ENCODE measurements around the gene DBNDD2. TPM values are rescaled to one million over a fixed set of nuclear protein-coding genes. Genes with fewer than 3 reads are reported as not detected.

DBNDD2 gene
- total RNA-seq, 4 donors from 2014 or later: 14.1 to 39.3 (median 32.2) TPM

DNA sequence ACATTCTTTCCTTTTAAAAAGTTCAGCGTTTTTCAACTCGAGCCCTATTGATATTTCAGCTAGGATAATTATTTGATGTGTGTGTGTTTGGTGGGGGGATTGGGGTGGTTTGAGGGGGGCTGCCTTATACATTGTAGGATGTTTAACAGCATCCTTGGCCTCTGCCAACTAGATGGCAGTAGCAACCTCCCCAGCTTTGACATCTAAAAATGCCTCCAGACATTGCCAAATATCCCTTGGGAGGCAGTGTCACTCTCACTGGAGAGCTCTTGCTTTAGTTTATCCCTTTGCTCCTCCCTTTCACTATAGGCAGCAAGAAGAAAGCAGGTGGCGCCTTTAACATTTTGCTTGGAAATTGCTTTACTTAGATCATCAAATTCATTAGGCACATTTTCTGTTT, 15.4 kb upstream of the DBNDD2 start:
- WGBS, 2 donors: 80 to 94% methylated on average over 3 of the region's 3 CpGs
- no peaks in the 10 kb centered on the region for H3K27me3 ChIP-seq
- TF ChIP-seq, protein P1, sequence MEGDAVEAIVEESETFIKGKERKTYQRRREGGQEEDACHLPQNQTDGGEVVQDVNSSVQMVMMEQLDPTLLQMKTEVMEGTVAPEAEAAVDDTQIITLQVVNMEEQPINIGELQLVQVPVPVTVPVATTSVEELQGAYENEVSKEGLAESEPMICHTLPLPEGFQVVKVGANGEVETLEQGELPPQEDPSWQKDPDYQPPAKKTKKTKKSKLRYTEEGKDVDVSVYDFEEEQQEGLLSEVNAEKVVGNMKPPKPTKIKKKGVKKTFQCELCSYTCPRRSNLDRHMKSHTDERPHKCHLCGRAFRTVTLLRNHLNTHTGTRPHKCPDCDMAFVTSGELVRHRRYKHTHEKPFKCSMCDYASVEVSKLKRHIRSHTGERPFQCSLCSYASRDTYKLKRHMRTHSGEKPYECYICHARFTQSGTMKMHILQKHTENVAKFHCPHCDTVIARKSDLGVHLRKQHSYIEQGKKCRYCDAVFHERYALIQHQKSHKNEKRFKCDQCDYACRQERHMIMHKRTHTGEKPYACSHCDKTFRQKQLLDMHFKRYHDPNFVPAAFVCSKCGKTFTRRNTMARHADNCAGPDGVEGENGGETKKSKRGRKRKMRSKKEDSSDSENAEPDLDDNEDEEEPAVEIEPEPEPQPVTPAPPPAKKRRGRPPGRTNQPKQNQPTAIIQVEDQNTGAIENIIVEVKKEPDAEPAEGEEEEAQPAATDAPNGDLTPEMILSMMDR (IDR thresholded peaks at IDR 0.05): no peak
- no peak for TF ChIP-seq POLR2A (IDR thresholded peaks at IDR 0.05)
- DNase-seq: no peak
- no peak overlapping the region for H3K27ac ChIP-seq
- H3K4me3 ChIP-seq: no peak overlapping the region
- no peaks in the 10 kb centered on the region for H3K4me1 ChIP-seq
- intact Hi-C loops (cut with DNase I): no loop called here
- peaks cover 0 to 8% (median 0%) of the 10 kb centered on the region in 3 donors for H3K36me3 ChIP-seq
- H3K9me3 ChIP-seq: no peaks in the 10 kb centered on the region

DNA sequence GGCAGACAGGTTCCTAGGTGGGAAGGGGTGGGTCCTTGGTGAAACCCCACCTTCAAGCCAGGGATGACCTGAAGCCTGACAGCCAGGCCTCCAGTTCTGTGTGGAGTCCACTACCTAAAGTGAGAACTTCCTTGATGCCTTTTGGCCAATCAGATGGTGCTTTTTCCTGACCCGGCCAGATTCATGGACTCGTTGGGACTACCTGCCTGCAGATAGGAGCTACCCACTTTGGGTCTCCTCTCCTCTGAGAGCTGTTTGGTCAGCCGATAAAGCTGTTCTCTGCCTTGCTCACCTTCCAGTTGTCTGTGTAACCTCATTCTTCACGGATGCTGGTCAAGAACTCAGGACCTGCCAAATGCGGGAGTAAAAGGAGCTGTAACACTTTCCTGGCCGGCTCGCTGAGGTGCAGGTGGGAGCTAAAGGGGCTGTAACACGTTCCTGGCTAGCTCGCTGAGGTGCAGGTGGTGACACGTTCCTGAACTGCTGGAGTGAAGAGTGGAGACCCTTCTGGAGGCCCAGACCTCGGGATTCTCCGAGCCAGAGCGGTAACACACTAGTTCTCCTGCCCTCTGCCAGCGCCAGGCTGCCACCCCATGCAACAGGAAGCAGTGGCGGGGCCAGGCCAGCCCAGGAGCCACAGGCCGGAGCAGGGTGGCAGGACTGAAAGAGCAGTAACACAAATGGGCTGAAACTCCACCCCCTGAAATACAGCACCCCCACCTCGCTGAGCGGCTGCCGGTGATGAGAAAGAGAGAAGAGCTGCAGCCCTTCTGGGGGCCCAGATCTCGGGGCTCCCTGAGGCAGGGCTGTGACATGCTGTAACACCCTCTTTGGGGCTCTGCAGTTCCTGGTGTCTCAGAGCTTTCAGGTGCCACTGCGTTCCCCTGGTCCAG, 13.6 kb upstream of the DBNDD2 start:
- peaks cover 0 to 8% (median 0%) of the 10 kb centered on the region in 3 donors for H3K36me3 ChIP-seq
- no peak overlapping the region for H3K4me3 ChIP-seq
- 80 to 90% methylated on average over 9 to 11 of the region's 21 CpGs for WGBS, 2 donors
- no peak for TF ChIP-seq POLR2A (IDR thresholded peaks at IDR 0.05)
- TF ChIP-seq, protein P1 (IDR thresholded peaks at IDR 0.05): no peak
- H3K27me3 ChIP-seq: no peaks in the 10 kb centered on the region
- intact Hi-C loops (cut with DNase I): no loop called here
- H3K27ac ChIP-seq: no peak overlapping the region
- H3K9me3 ChIP-seq: no peaks in the 10 kb centered on the region
- DNase-seq: no peak
- H3K4me1 ChIP-seq: no peaks in the 10 kb centered on the region

DNA sequence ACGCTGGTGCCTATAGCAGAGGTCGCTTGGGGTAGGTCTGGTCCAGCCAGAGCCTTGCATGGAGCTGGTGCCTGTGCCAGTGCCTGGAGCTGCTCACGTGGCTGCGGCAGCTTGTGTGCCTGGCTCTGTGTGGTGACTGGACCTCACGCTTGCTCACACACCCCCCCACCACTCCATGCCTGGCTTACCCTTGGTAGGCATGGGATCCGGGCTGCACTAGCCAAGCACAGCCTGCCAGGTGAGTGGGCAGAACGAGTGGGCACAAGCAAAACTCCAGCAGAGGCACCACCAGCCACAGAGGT, 13.0 kb upstream of the DBNDD2 start:
- Histone ChIP-seq H3K4me3 (no peak overlapping the region), H3K4me1 (no peaks in the 10 kb centered on the region), H3K36me3 (peaks cover 0 to 8% (median 0%) of the 10 kb centered on the region in 3 donors), H3K9me3 (peaks cover 0 to under 1% (median 0%) of the 10 kb centered on the region in 3 donors), H3K27ac (no peak overlapping the region), H3K27me3 (no peaks in the 10 kb centered on the region)
- intact Hi-C loops (cut with DNase I): no loop called here
- WGBS, 2 donors: 92 to 100% methylated on average over 3 to 5 of the region's 7 CpGs
- TF ChIP-seq, protein P1 (IDR thresholded peaks at IDR 0.05): no peak
- TF ChIP-seq POLR2A (IDR thresholded peaks at IDR 0.05): no peak
- DNase-seq: no peak

DNA sequence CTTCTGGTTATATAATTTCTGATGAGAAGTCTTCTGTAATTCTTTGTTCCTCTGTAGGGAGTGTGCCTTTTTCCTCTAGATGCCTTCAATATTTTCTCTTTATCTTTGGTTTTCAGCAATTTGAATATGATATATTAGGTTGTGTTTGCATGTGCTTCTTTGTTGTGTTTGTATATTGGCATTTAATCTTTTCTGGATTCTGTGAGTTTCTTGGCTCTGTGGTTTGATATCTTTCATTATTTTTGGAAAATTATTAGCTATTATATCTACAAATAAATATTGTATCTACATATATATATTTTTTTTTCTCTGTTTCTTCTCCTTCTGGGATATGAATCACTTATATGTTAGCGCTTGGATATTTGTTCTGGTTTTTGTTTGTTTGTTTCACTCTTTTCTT, 9.1 kb upstream of the DBNDD2 start:
- no peak for DNase-seq
- Histone ChIP-seq H3K36me3 (peaks cover 0 to 13% (median 0%) of the 10 kb centered on the region in 3 donors), H3K27me3 (no peaks in the 10 kb centered on the region), H3K9me3 (peaks cover 0 to 11% (median 7%) of the 10 kb centered on the region in 3 donors), H3K27ac (no peak overlapping the region), H3K4me3 (no peak overlapping the region), H3K4me1 (no peaks in the 10 kb centered on the region)
- TF ChIP-seq, protein P1 (IDR thresholded peaks at IDR 0.05): no peak
- TF ChIP-seq POLR2A (IDR thresholded peaks at IDR 0.05): no peak
- 88 to 93% methylated on average over 1 of the region's 1 CpG for WGBS, 2 donors
- intact Hi-C loops (cut with DNase I): no loop called here

DNA sequence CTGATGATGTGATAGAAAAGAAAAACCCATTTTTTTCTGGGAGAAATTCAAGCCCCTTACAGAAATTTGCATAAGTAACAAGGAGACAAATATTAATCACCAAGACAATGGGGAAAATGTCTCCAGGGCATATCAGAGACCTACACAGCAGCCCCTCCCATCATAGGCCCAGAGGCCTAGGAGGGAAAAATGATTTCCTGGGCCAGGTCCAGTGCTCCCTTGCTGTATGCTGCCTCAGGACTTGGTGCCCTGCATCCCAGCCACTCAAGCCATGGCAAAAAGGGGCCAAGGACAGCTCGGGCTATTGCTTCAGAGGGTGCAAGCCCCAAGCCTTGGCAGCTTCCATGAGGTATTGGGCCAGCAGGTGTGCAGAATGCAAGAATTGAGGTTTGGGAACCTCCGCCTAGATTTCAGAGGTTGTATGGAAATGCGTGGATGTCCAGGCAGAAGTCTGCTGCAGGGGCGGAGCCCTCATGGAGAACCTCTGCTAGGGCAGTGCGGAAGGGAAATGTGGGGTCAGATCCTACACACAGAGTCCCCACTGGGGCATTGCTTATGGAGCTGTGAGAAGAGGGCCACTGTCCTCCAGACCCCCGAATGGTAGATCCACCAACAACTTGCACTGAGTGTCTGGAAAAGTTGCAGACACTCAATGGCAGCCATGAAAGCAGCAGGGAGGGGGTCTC, 7.6 kb upstream of the DBNDD2 start:
- intact Hi-C loops (cut with DNase I): no loop called here
- peaks cover 0 to 11% (median 7%) of the 10 kb centered on the region in 3 donors for H3K9me3 ChIP-seq
- 100% methylated on average over 5 of the region's 6 CpGs for WGBS, 2 donors
- no peak for DNase-seq
- no peak for TF ChIP-seq POLR2A (IDR thresholded peaks at IDR 0.05)
- TF ChIP-seq, protein P1 (IDR thresholded peaks at IDR 0.05): no peak
- H3K4me3 ChIP-seq: no peak overlapping the region
- H3K27me3 ChIP-seq: no peaks in the 10 kb centered on the region
- peaks cover 0 to 5% (median 0%) of the 10 kb centered on the region in 3 donors for H3K36me3 ChIP-seq
- H3K27ac ChIP-seq: no peak overlapping the region
- peaks cover under 1 to 3% (median 2%) of the 10 kb centered on the region in 3 donors for H3K4me1 ChIP-seq
